Activated B cell treated with CpG ODN at 0.5 μM for 24 hours (primary cell): ENCODE results near the gene C19orf67. TPM values are rescaled to one million over a fixed set of nuclear protein-coding genes. Genes with fewer than 3 reads are reported as not detected.

ENCODE experiments used
- ATAC-seq: fragments of 200-7000 bp; cut with Tn5 transposase; one replicate; pipeline ENCODE4 v1.10.0; 2021; ENCODE audit warnings: low read depth, mild to moderate bottlenecking, moderate library complexity
- CTCF ChIA-PET: fragments of 350-600 bp; sonication (Branson Sonifier 250); formaldehyde crosslinking; loops from one replicate; lab custom pipeline; 2021; ENCODE audit warnings: antibody characterized with exemption; lab: Charles Lee
- POLR2A ChIA-PET: fragments of 350-600 bp; sonication (Branson Sonifier 250); formaldehyde crosslinking; loops from one replicate; lab custom pipeline; 2021; ENCODE audit warnings: antibody characterized with exemption; lab: Charles Lee
- DNase-seq: peaks from one replicate; pipeline ENCODE4 v3.0.0; 2022
- H3K27ac Mint-ChIP-seq: one replicate; pipeline ENCODE4 v1.8.0; 2020; ENCODE audit warnings: mixed read lengths
- H3K27me3 Mint-ChIP-seq: one replicate; pipeline ENCODE4 v1.8.0; 2021; ENCODE audit warnings: mixed read lengths
- H3K36me3 Mint-ChIP-seq: one replicate; pipeline ENCODE4 v1.8.0; 2021; ENCODE audit warnings: low read depth, mixed read lengths
- H3K4me1 Mint-ChIP-seq: one replicate; pipeline ENCODE4 v1.8.0; 2021; ENCODE audit warnings: mixed read lengths
- H3K4me3 Mint-ChIP-seq: one replicate; pipeline ENCODE4 v1.8.0; 2020; ENCODE audit warnings: mild to moderate bottlenecking, mixed read lengths
- H3K9me3 Mint-ChIP-seq: one replicate; pipeline ENCODE4 v1.8.0; 2020; ENCODE audit warnings: mixed read lengths
- intact Hi-C: fragments of 100-400 bp; cut with micrococcal nuclease; formaldehyde crosslinking; loops from one replicate; pipeline ENCODE4 v1.15.1; 2024
- total RNA-seq: library from RNA; stranded (reverse); gene quantifications from 2 replicates; pipeline ENCODE4 v1.2.3, GENCODE V29; 2022
- TF ChIP-seq, protein P1 (sequence below): fragments of 200-600 bp; IDR thresholded peaks from one replicate; pipeline ENCODE4 v1.8.0; 2022; ENCODE audit warnings: antibody characterized with exemption, mild to moderate bottlenecking

C19orf67 gene
- total RNA-seq, 1 donor from 2014 or later = not detected

DNA sequence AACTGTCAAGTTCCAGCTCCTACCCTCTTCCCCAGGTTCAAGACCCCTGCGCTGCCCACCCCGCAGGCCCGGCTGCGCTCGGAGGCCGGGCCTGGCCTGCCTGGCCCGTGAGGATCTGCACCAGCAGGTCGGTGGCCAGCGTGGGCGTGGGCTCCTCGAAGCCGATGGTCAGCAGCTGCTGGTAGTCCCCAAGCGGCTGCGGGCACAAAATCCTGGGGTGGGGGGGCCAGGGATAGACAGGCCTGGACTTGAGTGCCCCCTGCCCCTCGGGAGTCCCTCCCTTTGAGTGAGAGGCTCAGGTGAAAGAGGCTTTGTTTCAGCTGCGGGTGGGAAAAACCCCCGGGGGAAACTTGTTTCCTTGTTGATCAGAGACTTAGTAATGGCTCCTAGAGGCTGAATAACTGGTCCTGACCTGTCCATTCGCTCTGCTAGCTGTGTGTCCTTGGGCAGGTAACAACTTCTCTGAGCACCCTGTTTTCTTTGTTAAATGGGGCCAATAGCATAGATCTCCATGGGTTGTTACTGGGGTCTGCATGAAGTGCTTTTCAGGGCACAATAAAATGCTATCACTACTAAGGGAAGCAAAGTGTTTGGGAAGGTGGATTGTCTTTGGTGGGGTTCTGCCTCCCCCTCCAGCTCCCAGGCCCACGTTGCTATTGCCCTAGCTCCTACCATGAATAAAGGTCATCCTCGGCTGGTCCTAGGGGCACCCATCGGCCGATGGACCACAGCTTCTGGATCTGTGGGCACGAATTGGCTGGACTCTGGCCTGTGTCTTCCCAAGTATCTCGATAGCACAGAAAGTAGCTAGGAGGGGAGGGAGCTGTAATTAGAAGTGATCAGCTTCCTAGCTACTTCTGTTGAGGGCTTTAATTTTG lies 3.5 kb downstream of the C19orf67 start:
- Mint-ChIP-seq H3K27me3 (no peaks in the 10 kb centered on the region), H3K9me3 (no peaks in the 10 kb centered on the region), H3K4me3 (peak overlapping the region; percentile 94), H3K27ac (peak overlapping the region; percentile 95), H3K4me1 (peaks cover 17% of the 10 kb centered on the region), H3K36me3 (peaks cover 6% of the 10 kb centered on the region)
- intact Hi-C loops = loop anchor here (1.0 to 2.0 kb wide), 5 partner anchors 8 to 931 kb away; partner anchors contain the start of genes ASF1B, C19orf53, IER2 and RFX1
- ATAC-seq (no peak), DNase-seq (no peak)
- ChIA-PET CTCF (interaction anchor here (0.8 to 1.3 kb wide), 5 partner anchors 8 to 176 kb away, joined by 3 to 4 read pairs (median 4); partner anchors contain the start of genes ASF1B, BRME1 and CC2D1A), POLR2A (interaction anchor here (0.6 to 2.7 kb wide), 12 partner anchors 8 to 1141 kb away, joined by 3 to 15 read pairs (median 6); partner anchors contain the start of genes ASF1B, IL27RA, MISP3 and PRKACA)
- TF ChIP-seq, protein P1, sequence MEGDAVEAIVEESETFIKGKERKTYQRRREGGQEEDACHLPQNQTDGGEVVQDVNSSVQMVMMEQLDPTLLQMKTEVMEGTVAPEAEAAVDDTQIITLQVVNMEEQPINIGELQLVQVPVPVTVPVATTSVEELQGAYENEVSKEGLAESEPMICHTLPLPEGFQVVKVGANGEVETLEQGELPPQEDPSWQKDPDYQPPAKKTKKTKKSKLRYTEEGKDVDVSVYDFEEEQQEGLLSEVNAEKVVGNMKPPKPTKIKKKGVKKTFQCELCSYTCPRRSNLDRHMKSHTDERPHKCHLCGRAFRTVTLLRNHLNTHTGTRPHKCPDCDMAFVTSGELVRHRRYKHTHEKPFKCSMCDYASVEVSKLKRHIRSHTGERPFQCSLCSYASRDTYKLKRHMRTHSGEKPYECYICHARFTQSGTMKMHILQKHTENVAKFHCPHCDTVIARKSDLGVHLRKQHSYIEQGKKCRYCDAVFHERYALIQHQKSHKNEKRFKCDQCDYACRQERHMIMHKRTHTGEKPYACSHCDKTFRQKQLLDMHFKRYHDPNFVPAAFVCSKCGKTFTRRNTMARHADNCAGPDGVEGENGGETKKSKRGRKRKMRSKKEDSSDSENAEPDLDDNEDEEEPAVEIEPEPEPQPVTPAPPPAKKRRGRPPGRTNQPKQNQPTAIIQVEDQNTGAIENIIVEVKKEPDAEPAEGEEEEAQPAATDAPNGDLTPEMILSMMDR = no peak

DNA sequence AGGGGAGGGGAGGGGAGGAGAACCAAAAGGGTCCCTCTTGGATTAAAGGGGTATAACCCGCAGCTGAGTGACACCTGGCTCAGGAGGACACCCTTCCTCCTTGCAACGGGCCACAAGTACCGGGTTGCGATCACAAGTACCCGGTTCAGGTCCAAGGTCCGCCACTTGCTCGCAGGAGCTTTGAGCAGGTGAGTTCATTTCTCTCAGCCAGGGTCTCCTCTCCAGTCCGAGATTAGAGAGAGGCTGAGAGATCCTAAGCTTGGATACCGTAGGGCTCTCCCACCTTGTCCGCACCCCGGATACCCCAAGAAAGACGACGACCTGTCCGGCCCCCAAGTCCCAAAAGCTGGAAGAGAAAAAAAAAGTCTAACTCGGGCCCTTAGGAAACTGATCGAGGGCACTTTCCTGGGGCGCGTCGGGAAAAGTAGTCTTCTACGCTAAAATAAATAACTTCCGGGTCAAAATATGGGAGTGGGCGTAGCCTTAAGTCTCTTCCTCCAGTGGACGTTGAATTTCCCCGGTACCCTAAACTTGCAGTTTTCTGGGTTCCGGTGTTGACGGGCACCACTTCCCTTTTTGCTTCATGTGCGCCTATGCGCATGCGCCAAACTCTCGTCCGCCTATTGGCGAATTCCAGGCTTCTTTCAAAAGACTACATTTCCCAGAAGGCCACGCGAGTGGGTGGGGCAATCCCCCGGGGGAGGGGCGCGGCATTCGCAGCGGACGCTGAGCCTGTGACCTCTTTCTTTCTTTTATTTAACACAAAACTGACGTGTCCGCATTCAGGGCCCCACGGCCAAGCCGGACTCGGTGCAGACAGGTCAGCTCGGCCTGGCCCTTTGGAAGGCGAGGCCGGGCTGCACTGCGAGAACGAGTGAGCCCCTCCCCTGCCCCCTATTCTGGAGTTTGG lies 4.4 kb downstream of the C19orf67 start:
- H3K27ac Mint-ChIP-seq = peak overlapping the region; percentile 95
- ChIA-PET POLR2A (interaction anchor here (0.6 to 2.7 kb wide), 15 partner anchors 8 to 1140 kb away, joined by 3 to 15 read pairs (median 5); partner anchors contain the start of genes ASF1B, DCAF15, IL27RA and MISP3), CTCF (interaction anchor here (0.8 to 1.3 kb wide), 3 partner anchors 9 to 175 kb away, joined by 3 to 4 read pairs (median 3); partner anchors contain the start of genes ASF1B, BRME1 and CC2D1A)
- H3K4me3 Mint-ChIP-seq = peak overlapping the region; percentile 94
- intact Hi-C loops = loop anchor here (1.0 to 2.0 kb wide), 5 partner anchors 9 to 930 kb away; partner anchors contain the start of genes ASF1B, C19orf53, IER2 and RFX1
- peak; percentile 91 for ATAC-seq
- H3K9me3 Mint-ChIP-seq = no peaks in the 10 kb centered on the region
- H3K27me3 Mint-ChIP-seq = no peaks in the 10 kb centered on the region
- TF ChIP-seq, protein P1 = no peak
- peaks cover 17% of the 10 kb centered on the region for H3K4me1 Mint-ChIP-seq
- DNase-seq = peak; percentile 98
- H3K36me3 Mint-ChIP-seq = peaks cover 5% of the 10 kb centered on the region

DNA sequence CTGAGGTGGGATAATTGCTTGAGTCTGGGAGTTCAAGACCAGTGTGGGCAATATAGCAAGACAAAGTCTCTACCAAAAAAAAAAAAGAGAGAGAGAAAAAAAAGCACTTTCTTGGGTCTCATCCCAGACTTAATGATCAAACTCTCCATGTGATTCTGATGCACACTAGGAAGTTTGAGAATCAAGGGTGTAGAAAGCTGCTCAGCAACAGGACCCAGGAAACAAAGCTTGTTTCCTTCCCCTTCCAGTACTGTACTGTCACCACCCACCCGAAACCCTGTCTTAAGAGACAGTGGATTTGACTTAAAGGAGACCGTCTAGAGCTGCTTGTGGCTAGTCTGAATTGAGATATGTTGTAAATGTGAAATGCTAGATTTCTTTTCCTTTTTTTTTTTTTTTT lies 7.2 kb downstream of the C19orf67 start:
- intact Hi-C loops = loop anchor here (10.0 kb wide), 1 partner anchor 396 kb away; the partner anchor contains the start of gene PTGER1
- ATAC-seq (no peak), DNase-seq (no peak)
- no peaks in the 10 kb centered on the region for H3K27me3 Mint-ChIP-seq
- CTCF ChIA-PET = no interaction called here
- peaks cover 5% of the 10 kb centered on the region for H3K36me3 Mint-ChIP-seq
- peaks cover 34% of the 10 kb centered on the region for H3K4me1 Mint-ChIP-seq
- TF ChIP-seq, protein P1 = no peak
- no peak overlapping the region for H3K27ac Mint-ChIP-seq
- H3K9me3 Mint-ChIP-seq = no peaks in the 10 kb centered on the region
- POLR2A ChIA-PET = interaction anchor here (0.7 kb wide), 1 partner anchor 297 kb away, joined by 7 read pairs; no protein-coding TSS in a partner anchor
- peak overlapping the region; percentile 2 for H3K4me3 Mint-ChIP-seq

DNA sequence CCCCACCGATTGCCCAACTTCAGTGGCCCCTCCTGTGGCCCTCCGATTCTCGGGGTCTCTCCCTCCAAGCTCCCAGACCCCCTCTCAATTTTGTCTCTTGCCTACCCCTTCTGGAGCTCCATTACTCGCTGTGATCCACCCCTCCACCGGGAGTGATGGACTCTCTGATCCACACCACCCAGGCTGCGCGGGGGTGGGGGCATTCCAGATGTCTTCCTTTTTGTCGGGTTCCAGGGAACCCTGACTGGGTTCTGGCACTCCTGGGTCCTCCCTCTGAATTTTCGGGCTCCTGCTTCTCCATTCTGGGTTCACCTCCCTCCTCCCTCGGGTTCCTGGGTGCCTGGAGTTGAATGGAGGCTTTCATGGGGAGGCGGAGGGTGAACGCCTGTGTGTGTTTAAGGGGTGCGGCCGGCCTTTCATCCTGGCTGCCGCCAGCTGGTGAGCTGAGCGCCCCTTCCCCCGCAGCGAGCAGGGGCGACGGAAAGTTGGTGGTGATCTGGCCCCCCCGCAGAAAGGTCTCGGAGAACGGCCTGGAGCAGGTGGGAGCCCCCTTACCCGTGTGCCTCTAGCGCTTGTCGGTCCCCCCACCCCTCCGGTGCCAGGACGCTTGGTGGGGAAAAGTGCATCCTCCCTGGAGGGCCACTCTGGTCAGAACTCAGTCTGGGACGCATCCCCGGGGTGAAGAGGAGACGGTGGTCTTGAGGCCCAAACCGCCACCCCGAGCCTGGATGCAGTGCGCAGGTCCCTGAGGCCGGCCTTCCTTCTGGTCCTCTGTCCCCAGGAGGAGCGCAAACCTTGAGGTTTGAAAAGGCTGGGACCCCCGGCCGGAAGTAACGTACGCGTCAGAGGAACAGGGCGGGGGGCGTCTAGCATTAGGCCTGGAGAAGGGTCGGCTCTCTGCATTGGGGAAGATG lies 11.4 kb downstream of the C19orf67 start:
- no peaks in the 10 kb centered on the region for H3K9me3 Mint-ChIP-seq
- no peak for DNase-seq
- peaks cover 19% of the 10 kb centered on the region for H3K4me1 Mint-ChIP-seq
- H3K27ac Mint-ChIP-seq = peak overlapping the region; percentile 77
- H3K27me3 Mint-ChIP-seq = no peaks in the 10 kb centered on the region
- ATAC-seq = no peak
- CTCF ChIA-PET = interaction anchor here (0.6 to 4.8 kb wide), 10 partner anchors 8 to 343 kb away, joined by 3 to 42 read pairs (median 4); partner anchors contain the start of gene ASF1B
- H3K36me3 Mint-ChIP-seq = no peaks in the 10 kb centered on the region
- POLR2A ChIA-PET = interaction anchor here (0.6 to 3.1 kb wide), 6 partner anchors 7 to 602 kb away, joined by 3 to 11 read pairs (median 6); partner anchors contain the start of genes DCAF15 and IL27RA
- H3K4me3 Mint-ChIP-seq = peak overlapping the region; percentile 86
- intact Hi-C loops = loop anchor here (1.0 to 10.0 kb wide), 6 partner anchors 17 to 401 kb away; partner anchors contain the start of genes ASF1B and PTGER1
- TF ChIP-seq, protein P1 = no peak
